Measurements from ENCODE around the gene CMKLR1. TPM values are rescaled to one million over a fixed set of nuclear protein-coding genes. Genes with fewer than 3 reads are reported as not detected.

CMKLR1 gene
- total and polyA plus RNA-seq, 9 of the 15 experiments (the other 6 are each of a cell fraction or from before 2014, with no cell fraction given): 0.11 to 1.4 (median 0.20) TPM

DNA sequence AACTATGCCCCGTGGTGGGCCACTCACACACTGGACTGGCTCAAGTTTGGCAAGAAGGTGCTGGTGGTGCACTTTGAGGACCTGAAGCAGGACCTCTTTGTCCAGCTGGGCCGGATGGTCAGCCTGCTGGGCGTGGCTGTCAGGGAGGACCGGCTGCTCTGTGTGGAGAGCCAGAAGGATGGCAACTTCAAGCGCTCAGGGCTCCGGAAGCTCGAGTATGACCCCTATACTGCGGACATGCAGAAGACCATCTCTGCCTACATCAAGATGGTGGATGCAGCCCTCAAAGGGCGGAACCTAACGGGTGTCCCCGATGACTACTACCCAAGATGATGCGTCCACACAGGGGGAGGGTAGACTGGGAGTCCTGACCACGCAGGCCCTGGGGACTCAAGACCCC, 91.1 kb downstream of the CMKLR1 start:
- in situ Hi-C loops (cut with MboI): no loop called here
- ChIA-PET CTCF (ENCODE audit: low intra/inter-chr PET ratio) (no interaction called here), POLR2A (no interaction called here)
- Histone ChIP-seq H3K27me3 (ENCODE audit: control insufficient read depth in 2 of 2, insufficient read depth in 2 of 2, low read length in 2 of 2) (peaks cover 2 to 21% of the 10 kb centered on the region in 2 experiments; a peak in 4 of 5 replicates), H3K79me2 (ENCODE audit: control insufficient read depth, insufficient read depth, low read length) (no peaks in the 10 kb centered on the region), H3K9me3 (replicated peaks; ENCODE audit: control insufficient read depth, insufficient read depth, low read depth, low read length) (no peaks in the 10 kb centered on the region), H3K9me1 (ENCODE audit: control insufficient read depth, insufficient read depth, low read length) (no peaks in the 10 kb centered on the region), H4K20me1 (replicated peaks; ENCODE audit: control insufficient read depth, insufficient read depth, low read length) (peaks cover 3% of the 10 kb centered on the region; the same call in 1 of the 2 replicates), H3K36me3 (ENCODE audit: control insufficient read depth, insufficient read depth, low read length) (no peaks in the 10 kb centered on the region), H3K27ac (ENCODE audit: extremely low read depth, low read depth, low read length) (no peak overlapping the region), H3K4me2 (ENCODE audit: insufficient read depth, low read length) (no peak overlapping the region), H3K4me1 (replicated peaks in 1 of 2; ENCODE audit: control insufficient read depth in 2 of 2, insufficient read depth in 2 of 2, low read length in 2 of 2) (no peaks in the 10 kb centered on the region), H3K4me3 (no peak overlapping the region), H3K9ac (ENCODE audit: insufficient read depth in 1 of 2, low read depth in 2 of 2, low read length in 2 of 2) (no peak overlapping the region), H2AFZ (ENCODE audit: low read depth, low read length) (no peak overlapping the region)
- 4% methylated on average over 13 of the region's 13 CpGs for WGBS (ENCODE audit: insufficient coverage, low coverage, missing lambda C conversion rate)
- ATAC-seq: no peak
- BruUV-seq (replicated peaks): no TSS peak
- intact Hi-C loops (cut with micrococcal nuclease): no loop called here
- no peak for FAIRE-seq
- TF ChIP-seq, protein P1, sequence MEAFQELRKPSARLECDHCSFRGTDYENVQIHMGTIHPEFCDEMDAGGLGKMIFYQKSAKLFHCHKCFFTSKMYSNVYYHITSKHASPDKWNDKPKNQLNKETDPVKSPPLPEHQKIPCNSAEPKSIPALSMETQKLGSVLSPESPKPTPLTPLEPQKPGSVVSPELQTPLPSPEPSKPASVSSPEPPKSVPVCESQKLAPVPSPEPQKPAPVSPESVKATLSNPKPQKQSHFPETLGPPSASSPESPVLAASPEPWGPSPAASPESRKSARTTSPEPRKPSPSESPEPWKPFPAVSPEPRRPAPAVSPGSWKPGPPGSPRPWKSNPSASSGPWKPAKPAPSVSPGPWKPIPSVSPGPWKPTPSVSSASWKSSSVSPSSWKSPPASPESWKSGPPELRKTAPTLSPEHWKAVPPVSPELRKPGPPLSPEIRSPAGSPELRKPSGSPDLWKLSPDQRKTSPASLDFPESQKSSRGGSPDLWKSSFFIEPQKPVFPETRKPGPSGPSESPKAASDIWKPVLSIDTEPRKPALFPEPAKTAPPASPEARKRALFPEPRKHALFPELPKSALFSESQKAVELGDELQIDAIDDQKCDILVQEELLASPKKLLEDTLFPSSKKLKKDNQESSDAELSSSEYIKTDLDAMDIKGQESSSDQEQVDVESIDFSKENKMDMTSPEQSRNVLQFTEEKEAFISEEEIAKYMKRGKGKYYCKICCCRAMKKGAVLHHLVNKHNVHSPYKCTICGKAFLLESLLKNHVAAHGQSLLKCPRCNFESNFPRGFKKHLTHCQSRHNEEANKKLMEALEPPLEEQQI (IDR thresholded peaks at IDR 0.05): no peak
- TF ChIP-seq ZNF830 (CRISPR knock-in tag; IDR thresholded peaks at IDR 0.05) (no peak), CHD2 (IDR thresholded peaks at IDR 0.05; ENCODE audit: low read depth, low read length) (no peak), TOE1 (IDR thresholded peaks at IDR 0.05; ENCODE audit: borderline replicate concordance) (no peak), TOE1 (CRISPR knock-in tag; IDR thresholded peaks at IDR 0.05; ENCODE audit: borderline replicate concordance, low read depth) (no peak), ETS2 (tag; IDR thresholded peaks at IDR 0.05; ENCODE audit: borderline replicate concordance, poor library complexity, severe bottlenecking) (no peak), SUPT5H (IDR thresholded peaks at IDR 0.05) (no peak)
- TF ChIP-seq, protein P2, sequence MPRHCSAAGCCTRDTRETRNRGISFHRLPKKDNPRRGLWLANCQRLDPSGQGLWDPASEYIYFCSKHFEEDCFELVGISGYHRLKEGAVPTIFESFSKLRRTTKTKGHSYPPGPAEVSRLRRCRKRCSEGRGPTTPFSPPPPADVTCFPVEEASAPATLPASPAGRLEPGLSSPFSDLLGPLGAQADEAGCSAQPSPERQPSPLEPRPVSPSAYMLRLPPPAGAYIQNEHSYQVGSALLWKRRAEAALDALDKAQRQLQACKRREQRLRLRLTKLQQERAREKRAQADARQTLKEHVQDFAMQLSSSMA (CRISPR knock-in tag; IDR thresholded peaks at IDR 0.05): no peak
- no peak for DNase-seq (ENCODE audit: extremely low read depth in 1 of 4, low spot score in 3 of 4)

All from K562 (cell line).